GM12878 (cell line): ENCODE measurements around the gene VN1R4.

Experiments used
- BRCA1 ChIP-seq: IDR thresholded peaks from 2 replicates; pipeline ENCODE4 v1.6.1; 2011; ENCODE audit warnings: low read depth, low read length, improper control_type of control experiment
- CHD1 ChIP-seq: IDR thresholded peaks from 2 replicates; pipeline ENCODE4 v1.6.1; 2012; ENCODE audit warnings: low read depth, low read length, improper control_type of control experiment
- CTCF ChIP-seq, 3 experiments: IDR thresholded peaks in 2 of 3; conservative IDR thresholded peaks in 1 of 3; 2 replicates each; pipeline ENCODE4 v1.5.1; 2011; ENCODE audit warnings: low read depth in 3 of 3, low read length in 3 of 3, mild to moderate bottlenecking in 3 of 3, control low read depth in 2 of 3, moderate library complexity in 2 of 3, inconsistent platforms in 1 of 3, mixed read lengths in 1 of 3; ENCODE audit not compliant: control insufficient read depth in 2 of 3, insufficient read depth in 1 of 3; ENCODE audit errors: extremely low read depth in 1 of 3
- EP300 ChIP-seq, 2 experiments: fragments of 150-350 bp in 1 of 2; IDR thresholded peaks; 2 replicates each; pipeline ENCODE4 v1.6.1; 2011 to 2012; ENCODE audit warnings: low read depth in 2 of 2, low read length in 2 of 2, borderline replicate concordance in 1 of 2, improper control_type of control experiment in 1 of 2, inconsistent platforms in 1 of 2; ENCODE audit not compliant: control insufficient read depth in 1 of 2
- FOS ChIP-seq: IDR thresholded peaks from 3 replicates; pipeline ENCODE4 v1.6.1; 2011; ENCODE audit warnings: borderline replicate concordance; ENCODE audit not compliant: insufficient read length; ENCODE audit errors: extremely low read depth
- MAX ChIP-seq: IDR thresholded peaks from 2 replicates; pipeline ENCODE4 v1.6.1; 2012; ENCODE audit warnings: low read depth, low read length, improper control_type of control experiment
- POLR2AphosphoS2 ChIP-seq: IDR thresholded peaks from 2 replicates; pipeline ENCODE4 v1.6.1; 2011; ENCODE audit warnings: low read depth, mild to moderate bottlenecking, low read length, improper control_type of control experiment, moderate library complexity
- RAD51 ChIP-seq: fragments of 450-650 bp; IDR thresholded peaks from 2 replicates; pipeline ENCODE4 v1.6.1; 2016; ENCODE audit warnings: moderate library complexity, mild to moderate bottlenecking, inconsistent platforms
- RELA ChIP-seq: fragments of 450-650 bp; IDR thresholded peaks from 2 replicates; pipeline ENCODE4 v1.8.0; 2014; ENCODE audit warnings: borderline replicate concordance; ENCODE audit not compliant: partially characterized antibody

GRCh38 chr19:53311897-53312296, 44.4 kb upstream of the VN1R4 start:
- no peak for TF ChIP-seq RELA
- no peak for TF ChIP-seq BRCA1
- TF ChIP-seq FOS = no peak
- TF ChIP-seq MAX = no peak
- TF ChIP-seq CTCF (IDR thresholded peaks at IDR 0.05 in 2 of 3, conservative IDR thresholded peaks at IDR 0.05 in 1 of 3; ENCODE audit: control insufficient read depth in 2 of 3, extremely low read depth in 1 of 3, insufficient read depth in 1 of 3, low read depth in 3 of 3, low read length in 3 of 3) = no peak
- TF ChIP-seq RAD51 = no peak
- TF ChIP-seq CHD1 = no peak
- TF ChIP-seq EP300 (IDR thresholded peaks at IDR 0.05; ENCODE audit: borderline replicate concordance in 1 of 2, control insufficient read depth in 1 of 2, low read depth in 2 of 2, low read length in 2 of 2) = no peak
- no peak for TF ChIP-seq POLR2AphosphoS2
